Measurements from ENCODE around the gene KIRREL3.

GRCh38 chr11:126862664-126863243 lies 137.8 kb downstream of the KIRREL3 start:
- TF ChIP-seq CTCF (IDR thresholded peaks at IDR 0.05 in 8 of 11, conservative IDR thresholded peaks at IDR 0.05 in 3 of 11) (no peak), POLR2A (IDR thresholded peaks at IDR 0.05) (no peak)
